ENCODE measurements around the gene SERP1. TPM values are rescaled to one million over a fixed set of nuclear protein-coding genes. Genes with fewer than 3 reads are reported as not detected.
"Not testable (repeated sequence)": the region's sequence is repeated elsewhere in the genome, so short reads cannot be mapped to it uniquely, and the experiment has no call there.

Gene SERP1
- total RNA-seq, 2 donors from 2014 or later, result 123 to 148 TPM

GRCh38 chr3:150527464-150528255 lies 18.6 kb downstream of the SERP1 start:
- no peak for ATAC-seq (replicated peaks in 1 of 2)
- Mint-ChIP-seq H3K36me3 (ENCODE audit: insufficient read depth in 2 of 2) (no peaks in the 10 kb centered on the region), H3K4me1 (ENCODE audit: low read depth) (peaks cover 13% of the 10 kb centered on the region), H3K9me3 (no peaks in the 10 kb centered on the region), H3K27ac (no peak overlapping the region), H3K27me3 (ENCODE audit: low read depth) (no peaks in the 10 kb centered on the region), H3K4me3 (no peak overlapping the region)
- no peak for DNase-seq

GRCh38 chr3:150523538-150523937 lies 22.8 kb downstream of the SERP1 start:
- Mint-ChIP-seq H3K27me3 (ENCODE audit: low read depth) (no peaks in the 10 kb centered on the region), H3K27ac (no peak overlapping the region), H3K4me3 (no peak overlapping the region), H3K4me1 (ENCODE audit: low read depth) (no peaks in the 10 kb centered on the region), H3K9me3 (no peaks in the 10 kb centered on the region), H3K36me3 (ENCODE audit: insufficient read depth in 2 of 2) (no peaks in the 10 kb centered on the region)
- DNase-seq, result no peak
- no peak for ATAC-seq (replicated peaks in 1 of 2)

DNA sequence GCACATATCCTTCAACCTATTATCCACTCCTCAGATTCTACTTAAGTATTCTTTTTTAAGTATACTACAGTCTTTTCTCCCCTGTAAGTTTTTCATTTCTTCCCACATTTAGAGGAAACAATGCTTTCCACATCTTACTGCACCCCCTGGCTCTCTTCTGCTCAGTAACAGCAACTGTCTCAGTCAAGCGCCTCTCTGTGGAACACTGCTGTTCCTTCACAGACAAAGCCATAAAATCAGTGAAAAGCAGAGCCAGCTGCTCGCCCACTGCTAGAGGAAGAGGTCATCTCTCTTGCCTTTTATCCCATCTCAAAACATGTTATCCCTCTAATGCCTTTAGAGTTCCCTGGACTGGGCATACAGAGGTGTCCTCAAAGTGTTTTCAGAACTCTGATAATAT lies 24.8 kb downstream of the SERP1 start:
- H3K27ac Mint-ChIP-seq, result no peak overlapping the region
- ATAC-seq (replicated peaks in 1 of 2), result no peak

DNA sequence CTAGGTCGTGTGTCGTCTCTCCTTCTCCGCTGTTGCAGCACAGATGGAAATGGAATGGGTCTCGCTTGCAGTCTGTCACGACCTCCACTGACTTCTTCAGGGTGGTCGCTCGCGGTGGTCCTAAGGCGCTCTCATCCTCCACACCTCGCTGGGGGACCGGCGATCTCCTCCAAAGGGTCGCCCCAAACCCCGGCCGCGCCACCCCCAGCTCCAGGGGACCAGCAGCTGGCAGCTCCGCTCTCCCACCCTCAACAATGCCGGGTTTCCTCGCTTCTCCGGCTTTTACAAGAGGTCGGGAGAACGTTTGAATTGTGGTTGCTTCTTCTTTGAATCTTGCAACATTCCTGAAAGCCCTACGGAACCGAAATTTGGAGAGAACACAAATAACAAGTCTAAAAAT lies 25.9 kb downstream of the SERP1 start:
- no peaks in the 10 kb centered on the region for H3K36me3 Mint-ChIP-seq (ENCODE audit: insufficient read depth in 2 of 2)
- no peak overlapping the region for H3K4me3 Mint-ChIP-seq
- no peaks in the 10 kb centered on the region for H3K9me3 Mint-ChIP-seq
- DNase-seq (no peak), ATAC-seq (replicated peaks in 1 of 2) (no peak)
- H3K27ac Mint-ChIP-seq, result no peak overlapping the region
- H3K4me1 Mint-ChIP-seq (ENCODE audit: low read depth), result no peaks in the 10 kb centered on the region
- no peaks in the 10 kb centered on the region for H3K27me3 Mint-ChIP-seq (ENCODE audit: low read depth)

More for the DNA sequence above, 24.8 kb downstream of the SERP1 start:
- Mint-ChIP-seq H3K4me3 (no peak overlapping the region), H3K4me1 (ENCODE audit: low read depth) (no peaks in the 10 kb centered on the region), H3K27me3 (ENCODE audit: low read depth) (no peaks in the 10 kb centered on the region), H3K36me3 (ENCODE audit: insufficient read depth in 2 of 2) (no peaks in the 10 kb centered on the region), H3K9me3 (no peaks in the 10 kb centered on the region)
- DNase-seq, result no peak

DNA sequence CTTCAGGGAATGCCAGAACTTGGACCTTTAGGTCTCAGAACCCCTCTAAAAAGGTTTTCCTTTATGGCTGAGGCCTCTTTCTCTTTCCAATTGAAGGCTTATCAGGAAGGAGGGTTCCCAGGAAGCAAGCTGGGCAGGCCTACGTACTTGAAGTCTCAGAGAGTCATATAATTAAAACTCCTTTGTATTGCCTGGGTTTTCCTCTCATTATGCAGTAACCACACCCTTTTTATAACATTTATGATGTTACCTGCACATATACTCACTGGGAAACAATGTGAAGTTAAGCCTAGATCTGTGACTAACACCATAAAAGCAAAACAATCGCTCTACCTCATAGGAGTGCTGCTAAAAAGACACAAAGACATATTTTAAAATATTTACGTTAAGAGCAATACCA lies 27.3 kb downstream of the SERP1 start:
- no peaks in the 10 kb centered on the region for H3K27me3 Mint-ChIP-seq (ENCODE audit: low read depth)
- H3K4me1 Mint-ChIP-seq (ENCODE audit: low read depth), result no peaks in the 10 kb centered on the region
- no peak overlapping the region for H3K27ac Mint-ChIP-seq
- ATAC-seq (replicated peaks in 1 of 2) (no peak), DNase-seq (no peak)
- no peaks in the 10 kb centered on the region for H3K9me3 Mint-ChIP-seq
- H3K36me3 Mint-ChIP-seq (ENCODE audit: insufficient read depth in 2 of 2), result no peaks in the 10 kb centered on the region
- no peak overlapping the region for H3K4me3 Mint-ChIP-seq

GRCh38 chr3:150515210-150515609 lies 31.1 kb downstream of the SERP1 start:
- Mint-ChIP-seq H3K4me3 (no peak overlapping the region), H3K9me3 (no peaks in the 10 kb centered on the region), H3K27me3 (ENCODE audit: low read depth) (no peaks in the 10 kb centered on the region), H3K27ac (no peak overlapping the region), H3K4me1 (ENCODE audit: low read depth) (no peaks in the 10 kb centered on the region), H3K36me3 (ENCODE audit: insufficient read depth in 2 of 2) (no peaks in the 10 kb centered on the region)
- ATAC-seq (replicated peaks in 1 of 2) (no peak), DNase-seq (no peak)

DNA sequence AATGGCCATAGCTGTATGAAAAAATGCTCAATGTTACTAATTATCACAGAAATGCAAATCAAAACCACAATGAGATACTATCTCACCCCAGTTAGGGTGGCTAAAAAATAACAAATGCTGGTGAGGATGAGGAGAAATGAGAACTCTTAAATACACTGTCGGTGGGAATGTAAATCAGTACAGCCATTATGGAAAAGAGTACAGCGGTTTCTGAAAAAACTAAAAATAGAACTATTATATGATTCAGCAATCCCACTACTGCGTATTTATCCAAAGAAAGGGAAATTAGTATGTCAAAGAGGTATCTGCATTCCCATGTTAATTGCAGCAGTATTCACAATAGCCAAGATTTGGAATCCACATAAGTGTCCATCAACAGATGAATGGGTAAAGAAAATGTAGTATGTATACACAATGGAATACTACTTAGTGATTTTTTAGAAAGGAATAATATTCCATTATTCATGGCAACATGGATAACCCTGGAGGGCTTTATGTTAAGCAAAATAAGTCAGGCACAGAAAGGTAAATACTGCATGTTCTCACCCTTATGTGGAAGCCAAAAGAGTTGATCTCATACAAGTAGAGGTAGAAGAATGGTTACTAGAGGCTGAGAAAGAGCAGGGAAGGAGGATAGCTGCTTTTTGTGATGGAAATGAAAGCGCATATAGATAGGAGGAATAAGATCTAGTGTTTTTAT lies 35.0 kb downstream of the SERP1 start:
- Mint-ChIP-seq H3K27me3 (ENCODE audit: low read depth) (no peaks in the 10 kb centered on the region), H3K36me3 (ENCODE audit: insufficient read depth in 2 of 2) (peaks cover 0 to 5% of the 10 kb centered on the region in 2 donors), H3K4me3 (no peak overlapping the region), H3K9me3 (peaks cover 0 to 3% of the 10 kb centered on the region in 2 donors), H3K27ac (no peak overlapping the region), H3K4me1 (ENCODE audit: low read depth) (peaks cover 12% of the 10 kb centered on the region)
- ATAC-seq (replicated peaks in 1 of 2) (no peak), DNase-seq (no peak)

- ATAC-seq (replicated peaks in 1 of 2) (no peak), DNase-seq (no peak)
- Mint-ChIP-seq H3K27me3 (ENCODE audit: low read depth) (no peaks in the 10 kb centered on the region), H3K4me3 (no peak overlapping the region), H3K27ac (no peak overlapping the region), H3K9me3 (peaks cover 0 to 3% of the 10 kb centered on the region in 2 donors), H3K36me3 (ENCODE audit: insufficient read depth in 2 of 2) (peaks cover 0 to 5% of the 10 kb centered on the region in 2 donors), H3K4me1 (ENCODE audit: low read depth) (peaks cover 12% of the 10 kb centered on the region)
These were observed 36.5 kb downstream of the SERP1 start for GRCh38 chr3:150509780-150510179.

- H3K4me3 Mint-ChIP-seq, result no peak overlapping the region
- peaks cover 0 to 5% of the 10 kb centered on the region in 2 donors for H3K36me3 Mint-ChIP-seq (ENCODE audit: insufficient read depth in 2 of 2)
- peaks cover 6% of the 10 kb centered on the region for H3K27me3 Mint-ChIP-seq (ENCODE audit: low read depth)
- H3K9me3 Mint-ChIP-seq, result peaks cover 0 to 3% of the 10 kb centered on the region in 2 donors
- peaks cover 12% of the 10 kb centered on the region for H3K4me1 Mint-ChIP-seq (ENCODE audit: low read depth)
- no peak for DNase-seq
- no peak for ATAC-seq (replicated peaks in 1 of 2)
- H3K27ac Mint-ChIP-seq, result no peak overlapping the region
These were observed 37.9 kb downstream of the SERP1 start for GRCh38 chr3:150508401-150508800.

- DNase-seq, result no peak
- Mint-ChIP-seq H3K4me3 (no peak overlapping the region), H3K36me3 (ENCODE audit: insufficient read depth in 2 of 2) (peaks cover 4 to 11% of the 10 kb centered on the region in 2 donors), H3K9me3 (peaks cover 0 to 6% of the 10 kb centered on the region in 2 donors), H3K4me1 (ENCODE audit: low read depth) (peaks cover 12% of the 10 kb centered on the region), H3K27ac (no peak overlapping the region), H3K27me3 (ENCODE audit: low read depth) (peaks cover 6% of the 10 kb centered on the region)
- no peak for ATAC-seq (replicated peaks in 1 of 2)
These were observed 41.8 kb downstream of the SERP1 start for GRCh38 chr3:150504483-150504882.

GRCh38 chr3:150503402-150504099 lies 42.7 kb downstream of the SERP1 start:
- Mint-ChIP-seq H3K4me3 (no peak overlapping the region), H3K36me3 (ENCODE audit: insufficient read depth in 2 of 2) (peaks cover 4 to 11% of the 10 kb centered on the region in 2 donors), H3K27me3 (ENCODE audit: low read depth) (peaks cover 6% of the 10 kb centered on the region), H3K27ac (no peak overlapping the region), H3K4me1 (ENCODE audit: low read depth) (peaks cover 11% of the 10 kb centered on the region), H3K9me3 (peaks cover 0 to 6% of the 10 kb centered on the region in 2 donors)
- ATAC-seq (replicated peaks in 1 of 2) (no peak), DNase-seq (no peak)

GRCh38 chr3:150500960-150501359 lies 45.3 kb downstream of the SERP1 start:
- H3K27ac Mint-ChIP-seq; H3K27me3 Mint-ChIP-seq (ENCODE audit: low read depth); H3K4me1 Mint-ChIP-seq (ENCODE audit: low read depth); H3K9me3 Mint-ChIP-seq; H3K4me3 Mint-ChIP-seq; DNase-seq; H3K36me3 Mint-ChIP-seq (ENCODE audit: insufficient read depth in 2 of 2); ATAC-seq (replicated peaks in 1 of 2): not testable (repeated sequence)

DNA sequence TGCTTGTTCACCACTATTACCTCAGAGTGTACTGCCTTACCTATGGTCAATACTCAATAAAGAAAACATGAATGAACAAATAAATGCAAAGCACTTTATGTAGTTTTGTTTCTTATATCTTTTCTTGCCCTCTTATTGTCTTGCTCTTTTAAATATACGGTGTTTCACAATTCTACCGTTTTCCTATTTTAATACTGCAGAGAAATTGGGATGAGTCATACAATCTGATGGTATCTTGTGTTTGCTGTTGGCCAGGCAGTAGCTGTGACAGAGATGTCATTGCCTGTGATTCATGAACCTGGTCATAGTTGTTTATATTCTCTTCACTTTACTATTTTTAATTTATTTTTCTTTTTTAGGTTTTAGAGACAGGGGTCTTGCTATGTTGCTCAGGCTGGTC lies 48.3 kb downstream of the SERP1 start:
- peaks cover 4 to 6% of the 10 kb centered on the region in 2 donors for H3K36me3 Mint-ChIP-seq (ENCODE audit: insufficient read depth in 2 of 2)
- ATAC-seq (replicated peaks in 1 of 2), result no peak
- H3K9me3 Mint-ChIP-seq, result peaks cover 0 to 3% of the 10 kb centered on the region in 2 donors

More for the DNA sequence above, 48.3 kb downstream of the SERP1 start:
- H3K27ac Mint-ChIP-seq, result no peak overlapping the region
- no peaks in the 10 kb centered on the region for H3K27me3 Mint-ChIP-seq (ENCODE audit: low read depth)
- H3K4me3 Mint-ChIP-seq, result no peak overlapping the region
- no peak for DNase-seq
- no peaks in the 10 kb centered on the region for H3K4me1 Mint-ChIP-seq (ENCODE audit: low read depth)

Measured in activated T-cell treated with anti-CD3 and anti-CD28 coated beads, Interleukin-2, amount 50 U/mL, for 72 hours (primary cell).